ENCODE measurements around the gene INSRR.

The INSRR gene

DNA sequence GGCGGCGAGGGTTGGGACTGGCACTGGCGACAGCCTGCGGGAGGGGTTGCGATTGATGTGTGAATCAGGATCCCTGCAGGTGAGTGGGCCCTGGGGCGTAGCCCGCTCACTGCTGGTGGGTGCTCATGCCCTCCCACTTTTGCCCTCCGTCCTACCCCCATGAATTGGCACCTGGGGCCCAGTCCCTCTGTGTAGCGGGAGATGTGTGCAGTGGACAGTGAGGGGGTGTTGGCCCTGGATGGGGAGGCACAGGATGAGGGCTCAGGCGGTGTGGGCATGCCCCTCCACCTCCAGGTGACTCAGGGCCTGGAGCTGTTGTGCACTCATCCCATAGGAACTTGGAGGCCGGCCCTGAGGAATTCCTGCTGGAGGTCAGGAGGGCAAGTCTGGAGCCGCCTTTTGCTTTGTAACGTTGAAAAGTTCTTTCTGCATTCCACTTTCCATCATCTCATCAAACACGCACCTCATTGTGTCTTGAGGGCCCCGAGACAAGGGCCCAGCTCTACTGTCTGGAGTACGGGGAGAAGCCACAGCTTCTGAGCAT is 37.6 kb upstream of the INSRR start:
- TF ChIP-seq, protein P1, sequence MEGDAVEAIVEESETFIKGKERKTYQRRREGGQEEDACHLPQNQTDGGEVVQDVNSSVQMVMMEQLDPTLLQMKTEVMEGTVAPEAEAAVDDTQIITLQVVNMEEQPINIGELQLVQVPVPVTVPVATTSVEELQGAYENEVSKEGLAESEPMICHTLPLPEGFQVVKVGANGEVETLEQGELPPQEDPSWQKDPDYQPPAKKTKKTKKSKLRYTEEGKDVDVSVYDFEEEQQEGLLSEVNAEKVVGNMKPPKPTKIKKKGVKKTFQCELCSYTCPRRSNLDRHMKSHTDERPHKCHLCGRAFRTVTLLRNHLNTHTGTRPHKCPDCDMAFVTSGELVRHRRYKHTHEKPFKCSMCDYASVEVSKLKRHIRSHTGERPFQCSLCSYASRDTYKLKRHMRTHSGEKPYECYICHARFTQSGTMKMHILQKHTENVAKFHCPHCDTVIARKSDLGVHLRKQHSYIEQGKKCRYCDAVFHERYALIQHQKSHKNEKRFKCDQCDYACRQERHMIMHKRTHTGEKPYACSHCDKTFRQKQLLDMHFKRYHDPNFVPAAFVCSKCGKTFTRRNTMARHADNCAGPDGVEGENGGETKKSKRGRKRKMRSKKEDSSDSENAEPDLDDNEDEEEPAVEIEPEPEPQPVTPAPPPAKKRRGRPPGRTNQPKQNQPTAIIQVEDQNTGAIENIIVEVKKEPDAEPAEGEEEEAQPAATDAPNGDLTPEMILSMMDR (IDR thresholded peaks at IDR 0.05; ENCODE audit: insufficient read depth, low read length, poor library complexity, severe bottlenecking), result no peak
- Histone ChIP-seq H3K36me3 (ENCODE audit: control insufficient read depth, insufficient read depth, low read length) (no peaks in the 10 kb centered on the region), H3K4me3 (replicated peaks; ENCODE audit: low read depth, low read length) (no peak overlapping the region), H3K27me3 (replicated peaks; ENCODE audit: control insufficient read depth, insufficient read depth, low read length) (peaks cover 6% of the 10 kb centered on the region)
- DNase-seq (ENCODE audit: extremely low read depth, insufficient read length), result no peak

DNA sequence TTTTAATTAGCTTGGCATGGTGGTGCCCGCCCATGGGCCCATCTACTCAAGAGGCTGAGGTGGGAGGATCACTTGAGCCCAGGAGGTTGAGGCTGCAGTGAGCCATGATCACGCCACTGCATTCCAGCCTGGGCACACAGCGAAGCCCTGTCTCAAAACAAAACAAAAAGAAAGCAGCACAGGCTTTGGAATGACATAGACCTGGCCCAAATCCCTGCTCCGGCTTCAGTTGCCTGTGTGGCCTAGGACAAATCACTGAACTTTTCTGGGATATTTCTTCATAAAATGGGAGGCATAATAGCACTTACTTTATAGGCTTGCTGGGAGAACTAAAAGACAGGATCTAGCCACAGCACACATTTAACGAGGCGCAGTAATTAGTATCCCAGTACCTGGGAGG is 37.0 kb upstream of the INSRR start:
- H3K36me3 ChIP-seq (ENCODE audit: control insufficient read depth, insufficient read depth, low read length), result no peaks in the 10 kb centered on the region
- peaks cover 6% of the 10 kb centered on the region for H3K27me3 ChIP-seq (replicated peaks; ENCODE audit: control insufficient read depth, insufficient read depth, low read length)
- DNase-seq (ENCODE audit: extremely low read depth, insufficient read length), result no peak
- TF ChIP-seq, protein P1 (IDR thresholded peaks at IDR 0.05; ENCODE audit: insufficient read depth, low read length, poor library complexity, severe bottlenecking), result no peak
- H3K4me3 ChIP-seq (replicated peaks; ENCODE audit: low read depth, low read length), result no peak overlapping the region

DNA sequence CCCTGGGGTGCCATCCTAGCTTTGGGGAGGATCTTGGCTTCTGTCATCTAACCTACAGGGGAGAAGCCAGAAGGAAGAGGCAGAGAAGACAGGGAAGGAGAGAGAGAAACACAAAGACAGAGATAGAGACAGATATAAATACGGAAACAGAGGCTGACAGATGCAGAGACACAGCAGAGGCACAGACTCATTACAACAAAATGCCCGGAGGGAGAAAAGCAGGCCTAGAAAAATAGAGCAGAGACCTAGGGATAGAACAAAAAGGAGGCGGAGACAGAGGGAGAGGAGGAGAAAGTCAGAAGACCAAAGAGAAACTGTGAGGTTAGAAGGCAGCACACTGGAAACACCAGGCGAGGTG is 36.5 kb upstream of the INSRR start:
- no peak for DNase-seq (ENCODE audit: extremely low read depth, insufficient read length)
- H3K27me3 ChIP-seq (replicated peaks; ENCODE audit: control insufficient read depth, insufficient read depth, low read length), result peaks cover 6% of the 10 kb centered on the region
- no peak overlapping the region for H3K4me3 ChIP-seq (replicated peaks; ENCODE audit: low read depth, low read length)
- no peaks in the 10 kb centered on the region for H3K36me3 ChIP-seq (ENCODE audit: control insufficient read depth, insufficient read depth, low read length)
- TF ChIP-seq, protein P1 (IDR thresholded peaks at IDR 0.05; ENCODE audit: insufficient read depth, low read length, poor library complexity, severe bottlenecking), result no peak

DNA sequence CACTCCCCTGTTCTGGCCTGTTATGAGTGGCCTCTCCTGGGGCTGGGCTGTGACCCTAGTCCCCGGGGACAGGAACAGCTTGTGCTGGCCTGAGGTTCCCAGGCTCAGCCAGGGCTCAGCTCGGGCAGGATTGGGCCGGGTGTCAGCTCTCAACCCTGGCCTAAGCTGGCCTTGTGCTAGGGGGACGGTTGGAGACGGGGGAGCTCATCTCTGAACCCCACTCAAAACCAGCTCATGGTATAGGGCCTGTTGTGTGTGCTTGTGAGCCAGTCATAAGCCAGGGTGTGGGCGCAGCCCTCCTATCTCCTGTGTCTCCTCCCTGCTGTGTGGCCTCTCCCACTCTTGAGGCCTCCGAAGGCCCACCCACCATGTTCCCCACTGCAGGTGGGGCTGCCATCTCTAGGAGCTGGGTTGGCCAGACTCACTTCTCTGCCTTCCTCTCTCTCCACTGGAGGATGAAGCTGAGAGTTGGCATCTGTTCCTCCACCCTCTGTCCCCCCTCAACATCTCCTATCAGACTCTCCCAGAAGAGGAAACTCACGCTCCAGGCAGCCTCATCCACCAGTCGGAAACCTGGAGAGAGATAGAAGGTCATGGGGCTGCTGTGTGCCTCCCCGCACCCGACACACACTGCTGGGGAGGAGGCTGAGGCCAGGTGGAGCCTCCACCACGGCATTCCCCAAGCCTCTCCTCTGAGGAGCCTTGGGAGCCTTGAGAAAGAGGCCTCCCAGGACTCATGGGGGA is 36.0 kb upstream of the INSRR start:
- Histone ChIP-seq H3K27me3 (replicated peaks; ENCODE audit: control insufficient read depth, insufficient read depth, low read length) (peaks cover 6% of the 10 kb centered on the region), H3K4me3 (replicated peaks; ENCODE audit: low read depth, low read length) (no peak overlapping the region), H3K36me3 (ENCODE audit: control insufficient read depth, insufficient read depth, low read length) (no peaks in the 10 kb centered on the region)
- no peak for DNase-seq (ENCODE audit: extremely low read depth, insufficient read length)
- TF ChIP-seq, protein P1 (IDR thresholded peaks at IDR 0.05; ENCODE audit: insufficient read depth, low read length, poor library complexity, severe bottlenecking), result no peak

DNA sequence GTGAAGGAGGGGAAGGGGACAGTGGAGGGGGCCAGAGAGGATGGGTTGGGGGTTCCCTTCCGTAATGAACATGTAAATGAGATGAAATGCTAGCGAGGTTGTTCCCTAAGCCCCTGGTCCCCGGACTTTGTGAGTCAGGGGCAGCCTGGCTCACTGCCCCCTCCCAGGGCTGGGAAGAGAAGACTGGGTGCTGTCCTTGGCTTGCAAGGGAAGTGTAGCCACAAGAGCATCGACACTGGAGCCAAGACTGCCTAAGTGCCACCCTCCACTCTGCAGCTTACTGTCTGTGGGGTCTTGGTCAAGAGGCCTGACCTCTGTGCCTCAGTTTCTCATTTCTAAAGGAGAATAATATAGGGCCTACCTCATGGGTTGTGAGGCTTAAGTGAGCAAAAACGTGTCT is 35.1 kb upstream of the INSRR start:
- H3K36me3 ChIP-seq (ENCODE audit: control insufficient read depth, insufficient read depth, low read length), result no peaks in the 10 kb centered on the region
- TF ChIP-seq, protein P1 (IDR thresholded peaks at IDR 0.05; ENCODE audit: insufficient read depth, low read length, poor library complexity, severe bottlenecking), result no peak
- peaks cover 6% of the 10 kb centered on the region for H3K27me3 ChIP-seq (replicated peaks; ENCODE audit: control insufficient read depth, insufficient read depth, low read length)
- H3K4me3 ChIP-seq (replicated peaks; ENCODE audit: low read depth, low read length), result no peak overlapping the region
- no peak for DNase-seq (ENCODE audit: extremely low read depth, insufficient read length)

All from GM06990 (cell line).